A549 (cell line): Measurements from ENCODE around the gene SLC7A8. TPM values are rescaled to one million over a fixed set of nuclear protein-coding genes. Genes with fewer than 3 reads are reported as not detected.

Experiments used
- ATAC-seq, 2 experiments: fragments of 200-7000 bp in 1 of 2; fragments of >200 bp in 1 of 2; cut with Nextera tagmentation in 1 of 2; cut with Tn5 transposase in 1 of 2; 3 replicates each; pipeline versions ENCODE4 v1.8.0 to v1.9.1; 2018 to 2020; ENCODE audit warnings: mild to moderate bottlenecking in 1 of 2, moderate library complexity in 1 of 2
- CTCF ChIA-PET: fragments of 300-600 bp; sonication (Branson Sonifier 250); formaldehyde crosslinking; extraction: SDS; loops from one replicate; lab custom pipeline; 2021; ENCODE audit warnings: antibody characterized with exemption, inconsistent platforms; lab: Yijun Ruan, JAX
- POLR2A ChIA-PET: fragments of 350-600 bp; formaldehyde crosslinking; extraction: SDS; loops from one replicate; lab custom pipeline; 2021; ENCODE audit warnings: antibody characterized with exemption, inconsistent platforms; lab: Yijun Ruan, JAX
- DNase-seq, 2 experiments: peaks; one replicate each; pipeline versions ENCODE4 v3.0.0 to v3.0.0-alpha.2; 2011 to 2016; ENCODE audit warnings: low read depth in 1 of 2, low spot score in 1 of 2
- FAIRE-seq: peaks from 2 replicates; lab custom pipeline; 2011; peaks lifted over from hg19 to GRCh38; lab: Jason Lieb, UNC
- H3K27ac ChIP-seq, 2 experiments: fragments of >200 bp; sonication (Bioruptor Twin); formaldehyde crosslinking; 3 replicates each; pipeline ENCODE4 v1.5.1; 2016 to 2017
- H3K4me1 ChIP-seq: fragments of >200 bp; sonication (Bioruptor Twin); formaldehyde crosslinking; 3 replicates; pipeline ENCODE4 v1.6.1; 2016
- H3K4me2 ChIP-seq: fragments of >200 bp; sonication (Bioruptor Twin); formaldehyde crosslinking; 3 replicates; pipeline ENCODE4 v1.6.1; 2016
- H3K4me3 ChIP-seq: fragments of >200 bp; sonication (Bioruptor Twin); formaldehyde crosslinking; 3 replicates; pipeline ENCODE4 v1.5.1; 2016
- H3K9me3 ChIP-seq: fragments of >200 bp; sonication (Bioruptor Twin); formaldehyde crosslinking; 3 replicates; pipeline ENCODE4 v1.6.1; 2016
- BHLHE40 ChIP-seq: IDR thresholded peaks from 2 replicates; pipeline ENCODE4 v1.6.1; 2012; ENCODE audit warnings: low read depth, low read length, inconsistent platforms
- CHD2 ChIP-seq: fragments of 150-350 bp; IDR thresholded peaks from 2 replicates; pipeline ENCODE4 v1.6.1; 2014; ENCODE audit warnings: low read length; ENCODE audit not compliant: partially characterized antibody
- EHF ChIP-seq: fragments of 250-450 bp; sonication (Bioruptor Pico); IDR thresholded peaks from 2 replicates; pipeline ENCODE4 v1.5.0; 2020; ENCODE audit warnings: mild to moderate bottlenecking
- EP300 ChIP-seq, 2 experiments: fragments of >200 bp; sonication (Bioruptor Twin); formaldehyde crosslinking; IDR thresholded peaks; 2 replicates in 1 of 2; 3 replicates in 1 of 2; pipeline ENCODE4 v1.6.1; 2016 to 2017
- ESRRA ChIP-seq: fragments of 150-350 bp; IDR thresholded peaks from 2 replicates; pipeline ENCODE4 v1.6.1; 2014; ENCODE audit warnings: mild to moderate bottlenecking, low read length, borderline replicate concordance
- FOSB ChIP-seq: fragments of 250-450 bp; sonication (Bioruptor Pico); IDR thresholded peaks from 2 replicates; pipeline ENCODE4 v1.5.0; 2020; ENCODE audit warnings: mild to moderate bottlenecking, moderate library complexity
- FOXS1 ChIP-seq: fragments of 250-450 bp; sonication (Bioruptor Pico); IDR thresholded peaks from 2 replicates; pipeline ENCODE4 v1.5.0; 2020; ENCODE audit warnings: mild to moderate bottlenecking, moderate library complexity
- HDAC2 ChIP-seq: fragments of 200-600 bp; sonication (generic); IDR thresholded peaks from 2 replicates; pipeline ENCODE4 v1.6.1; 2016
- HOXA7 ChIP-seq: fragments of 250-450 bp; sonication (Bioruptor Pico); IDR thresholded peaks from 2 replicates; pipeline ENCODE4 v1.5.0; 2020; ENCODE audit warnings: mild to moderate bottlenecking, moderate library complexity
- MAFK ChIP-seq: fragments of 450-650 bp; IDR thresholded peaks from 2 replicates; pipeline ENCODE4 v1.6.1; 2014; ENCODE audit not compliant: partially characterized antibody
- MAZ ChIP-seq: fragments of 150-350 bp; IDR thresholded peaks from 2 replicates; pipeline ENCODE4 v1.6.1; 2014; ENCODE audit warnings: antibody characterized with exemption, low read depth, low read length, borderline replicate concordance
- MYC ChIP-seq: IDR thresholded peaks from 2 replicates; pipeline ENCODE4 v1.6.1; 2012; ENCODE audit warnings: mild to moderate bottlenecking, inconsistent platforms, low read length, improper control_type of control experiment, borderline replicate concordance
- NR3C1 ChIP-seq: fragments of >200 bp; sonication (Bioruptor Twin); formaldehyde crosslinking; IDR thresholded peaks from 3 replicates; pipeline ENCODE4 v1.6.1; 2017
- POLR2A ChIP-seq: IDR thresholded peaks from 2 replicates; pipeline ENCODE4 v1.6.1; 2012; ENCODE audit warnings: mild to moderate bottlenecking, low read length
- POLR2AphosphoS2 ChIP-seq: conservative IDR thresholded peaks from 2 replicates; pipeline ENCODE4 v1.6.1; 2012; ENCODE audit warnings: low read length, improper control_type of control experiment, inconsistent platforms
- RAD21 ChIP-seq, 2 experiments: fragments of >200 bp in 1 of 2; sonication (Bioruptor Twin) in 1 of 2; formaldehyde crosslinking in 1 of 2; IDR thresholded peaks in 1 of 2; conservative IDR thresholded peaks in 1 of 2; 2 replicates in 1 of 2; 3 replicates in 1 of 2; pipeline ENCODE4 v1.6.1; 2012 to 2018; ENCODE audit warnings: inconsistent platforms in 1 of 2
- SMC3 ChIP-seq: fragments of >200 bp; sonication (Bioruptor Twin); formaldehyde crosslinking; IDR thresholded peaks from 3 replicates; pipeline ENCODE4 v1.6.1; 2018; ENCODE audit warnings: inconsistent platforms
- ZC3H11A ChIP-seq: fragments of 450-650 bp; IDR thresholded peaks from 2 replicates; pipeline ENCODE4 v1.6.1; 2014; ENCODE audit warnings: antibody characterized with exemption, mild to moderate bottlenecking
- ZFP36 ChIP-seq: fragments of 450-650 bp; IDR thresholded peaks from 2 replicates; pipeline ENCODE4 v1.6.1; 2014; ENCODE audit warnings: borderline replicate concordance; ENCODE audit not compliant: partially characterized antibody
- WGBS: methylation state at CpG from one replicate; pipeline ENCODE4 v1.1.6; 2017; ENCODE audit errors: missing lambda C conversion rate; 5-methylcytosine and 5-hydroxymethylcytosine counted together
- polyA plus RNA-seq, 4 experiments: library from polyadenylated mRNA; depleted of rRNA in 3 of 4; stranded (reverse); fragments of >200 nt; fragmentation: RNase III in 1 of 4; extraction: RNeasy Plus Mini Kit Qiagen cat#74134 plus additional on column Dnase treatment in 1 of 4; gene quantifications; 2 replicates in 3 of 4; 3 replicates in 1 of 4; pipeline ENCODE4 v1.2.3, GENCODE V29; 2011 to 2017
- TF ChIP-seq, protein P1 (sequence below): fragments of 250-450 bp; sonication (Bioruptor Pico); IDR thresholded peaks from 2 replicates; pipeline ENCODE4 v1.5.0; 2021; ENCODE audit warnings: mild to moderate bottlenecking, moderate library complexity, borderline replicate concordance
- TF ChIP-seq, protein P2 (sequence below): IDR thresholded peaks from 2 replicates; pipeline ENCODE4 v1.6.1; 2012; ENCODE audit warnings: low read depth, borderline replicate concordance
- TF ChIP-seq, protein P3 (sequence below): fragments of >200 bp; sonication (Bioruptor Twin); formaldehyde crosslinking; IDR thresholded peaks from 3 replicates; pipeline ENCODE4 v1.5.1; 2016
- TF ChIP-seq, protein P4 (sequence below): fragments of 250-450 bp; sonication (Bioruptor Pico); IDR thresholded peaks from 2 replicates; pipeline ENCODE4 v1.5.0; 2020; ENCODE audit warnings: low read depth, mild to moderate bottlenecking, moderate library complexity
- TF ChIP-seq, protein P5 (sequence below): IDR thresholded peaks from 2 replicates; pipeline ENCODE4 v1.6.1; 2012

Gene SLC7A8
- polyA plus RNA-seq, 2 of the 4 experiments (the other 2 are of a cell fraction) = 0.28 to 0.35 TPM

DNA sequence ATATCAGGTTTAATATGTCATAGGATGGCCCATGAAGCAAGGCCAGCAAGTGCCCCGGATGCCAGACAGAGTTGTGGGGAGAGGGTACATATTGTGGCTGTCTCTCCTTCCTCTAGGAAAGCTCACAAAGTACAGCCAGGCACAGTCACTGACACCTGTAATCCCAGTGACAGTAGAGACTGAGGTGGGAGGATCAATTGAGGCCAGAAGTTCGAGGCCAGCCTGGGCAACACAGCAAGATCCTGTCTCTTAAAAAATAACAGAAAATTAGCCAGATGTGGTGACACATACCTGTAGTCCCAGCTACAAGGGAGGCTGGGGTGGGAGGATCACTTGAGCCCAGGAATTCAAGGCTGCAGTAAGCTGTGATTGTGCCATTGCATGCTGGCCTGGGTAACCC, 32.1 kb downstream of the SLC7A8 start:
- Histone ChIP-seq H3K4me3 (no peak overlapping the region), H3K9me3 (no peaks in the 10 kb centered on the region), H3K27ac (no peak overlapping the region), H3K4me2 (no peak overlapping the region), H3K4me1 (peaks cover 22% of the 10 kb centered on the region)
- 41% methylated on average over 2 of the region's 2 CpGs for WGBS
- no peak for FAIRE-seq
- TF ChIP-seq MYC (no peak), RAD21 (conservative IDR thresholded peaks at IDR 0.05 in 1 of 2, IDR thresholded peaks at IDR 0.05 in 1 of 2) (no peak), BHLHE40 (no peak), ESRRA (no peak), SMC3 (no peak)
- TF ChIP-seq, protein P1, sequence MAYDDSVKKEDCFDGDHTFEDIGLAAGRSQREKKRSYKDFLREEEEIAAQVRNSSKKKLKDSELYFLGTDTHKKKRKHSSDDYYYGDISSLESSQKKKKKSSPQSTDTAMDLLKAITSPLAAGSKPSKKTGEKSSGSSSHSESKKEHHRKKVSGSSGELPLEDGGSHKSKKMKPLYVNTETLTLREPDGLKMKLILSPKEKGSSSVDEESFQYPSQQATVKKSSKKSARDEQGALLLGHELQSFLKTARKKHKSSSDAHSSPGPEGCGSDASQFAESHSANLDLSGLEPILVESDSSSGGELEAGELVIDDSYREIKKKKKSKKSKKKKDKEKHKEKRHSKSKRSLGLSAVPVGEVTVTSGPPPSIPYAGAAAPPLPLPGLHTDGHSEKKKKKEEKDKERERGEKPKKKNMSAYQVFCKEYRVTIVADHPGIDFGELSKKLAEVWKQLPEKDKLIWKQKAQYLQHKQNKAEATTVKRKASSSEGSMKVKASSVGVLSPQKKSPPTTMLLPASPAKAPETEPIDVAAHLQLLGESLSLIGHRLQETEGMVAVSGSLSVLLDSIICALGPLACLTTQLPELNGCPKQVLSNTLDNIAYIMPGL (CRISPR knock-in tag) = no peak
- TF ChIP-seq, protein P2, sequence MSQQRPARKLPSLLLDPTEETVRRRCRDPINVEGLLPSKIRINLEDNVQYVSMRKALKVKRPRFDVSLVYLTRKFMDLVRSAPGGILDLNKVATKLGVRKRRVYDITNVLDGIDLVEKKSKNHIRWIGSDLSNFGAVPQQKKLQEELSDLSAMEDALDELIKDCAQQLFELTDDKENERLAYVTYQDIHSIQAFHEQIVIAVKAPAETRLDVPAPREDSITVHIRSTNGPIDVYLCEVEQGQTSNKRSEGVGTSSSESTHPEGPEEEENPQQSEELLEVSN = no peak
- no peak for DNase-seq
- ChIA-PET POLR2A (interaction anchor here (0.6 kb wide), 1 partner anchor 1674 kb away, joined by 3 read pairs; no protein-coding TSS in a partner anchor), CTCF (interaction anchor here (0.9 to 11.0 kb wide), 5 partner anchors 16 to 36 kb away, joined by 3 to 75 read pairs (median 13); partner anchors contain the start of gene SLC7A8)
- ATAC-seq = no peak

DNA sequence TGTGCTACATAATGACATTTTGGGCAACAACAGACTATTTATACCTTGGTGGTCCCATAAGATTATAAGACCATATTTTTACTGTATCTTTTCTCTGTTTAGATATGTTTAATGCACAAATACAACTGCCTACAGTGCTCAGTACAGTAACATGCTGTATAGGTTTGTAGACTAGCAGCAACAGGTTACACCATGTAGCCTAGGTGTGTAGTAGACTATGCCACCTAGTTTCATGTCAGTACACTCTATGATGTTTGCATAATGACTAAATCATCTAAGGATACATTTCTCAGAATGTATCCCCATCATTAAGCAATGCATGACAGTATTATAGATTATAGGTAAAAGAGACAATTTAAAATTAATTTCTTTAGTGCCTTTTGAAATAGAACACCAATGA, 33.7 kb downstream of the SLC7A8 start:
- Histone ChIP-seq H3K4me2 (no peak overlapping the region), H3K27ac (no peak overlapping the region; a peak in 1 of 6 replicates), H3K4me3 (no peak overlapping the region), H3K4me1 (peaks cover 28% of the 10 kb centered on the region), H3K9me3 (no peaks in the 10 kb centered on the region)
- FAIRE-seq (no peak), ATAC-seq (no peak), DNase-seq (no peak)
- no peak for TF ChIP-seq ZC3H11A
- TF ChIP-seq MAZ = no peak
- TF ChIP-seq, protein P2 = no peak
- TF ChIP-seq, protein P3, sequence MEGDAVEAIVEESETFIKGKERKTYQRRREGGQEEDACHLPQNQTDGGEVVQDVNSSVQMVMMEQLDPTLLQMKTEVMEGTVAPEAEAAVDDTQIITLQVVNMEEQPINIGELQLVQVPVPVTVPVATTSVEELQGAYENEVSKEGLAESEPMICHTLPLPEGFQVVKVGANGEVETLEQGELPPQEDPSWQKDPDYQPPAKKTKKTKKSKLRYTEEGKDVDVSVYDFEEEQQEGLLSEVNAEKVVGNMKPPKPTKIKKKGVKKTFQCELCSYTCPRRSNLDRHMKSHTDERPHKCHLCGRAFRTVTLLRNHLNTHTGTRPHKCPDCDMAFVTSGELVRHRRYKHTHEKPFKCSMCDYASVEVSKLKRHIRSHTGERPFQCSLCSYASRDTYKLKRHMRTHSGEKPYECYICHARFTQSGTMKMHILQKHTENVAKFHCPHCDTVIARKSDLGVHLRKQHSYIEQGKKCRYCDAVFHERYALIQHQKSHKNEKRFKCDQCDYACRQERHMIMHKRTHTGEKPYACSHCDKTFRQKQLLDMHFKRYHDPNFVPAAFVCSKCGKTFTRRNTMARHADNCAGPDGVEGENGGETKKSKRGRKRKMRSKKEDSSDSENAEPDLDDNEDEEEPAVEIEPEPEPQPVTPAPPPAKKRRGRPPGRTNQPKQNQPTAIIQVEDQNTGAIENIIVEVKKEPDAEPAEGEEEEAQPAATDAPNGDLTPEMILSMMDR = no peak
- CTCF ChIA-PET = interaction anchor here (3.3 to 11.0 kb wide), 3 partner anchors 15 to 37 kb away, joined by 13 to 75 read pairs (median 27); partner anchors contain the start of gene SLC7A8
- POLR2A ChIA-PET = no interaction called here

DNA sequence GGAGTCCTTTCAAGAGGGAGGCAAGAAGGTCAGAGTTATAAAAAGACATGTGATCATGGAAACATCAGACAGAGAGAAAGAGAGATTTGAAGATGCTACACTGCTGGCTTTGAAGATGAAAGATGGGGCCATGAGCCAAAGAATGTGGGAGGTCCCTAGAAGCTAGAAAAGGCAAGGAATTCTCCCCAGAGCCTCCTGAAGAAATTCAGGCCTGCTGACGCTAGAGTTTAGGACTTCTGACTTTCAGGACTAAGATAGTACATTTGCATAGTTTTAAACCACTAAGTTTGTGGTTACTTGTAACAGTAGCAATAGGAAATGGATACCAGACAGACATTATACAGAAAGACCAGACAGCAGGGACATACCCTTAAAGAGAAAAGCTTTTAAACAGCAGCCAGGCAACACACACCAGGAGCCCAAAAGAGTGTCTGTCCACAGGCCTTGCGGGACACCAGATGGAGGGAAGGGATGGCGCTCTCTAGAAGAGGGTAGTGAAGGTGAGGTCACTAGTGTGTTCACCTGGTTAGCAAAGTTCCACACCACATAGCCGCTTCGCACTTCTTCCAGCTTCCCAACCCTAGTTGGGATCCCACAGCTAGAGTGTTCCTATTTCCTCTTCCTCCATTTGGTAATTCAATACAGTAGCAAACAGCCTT, 34.7 kb downstream of the SLC7A8 start:
- Histone ChIP-seq H3K4me2 (no peak overlapping the region), H3K9me3 (no peaks in the 10 kb centered on the region), H3K27ac (no peak overlapping the region; a peak in 1 of 6 replicates), H3K4me3 (no peak overlapping the region), H3K4me1 (peaks cover 28% of the 10 kb centered on the region)
- no peak for ATAC-seq
- CTCF ChIA-PET = interaction anchor here (1.0 to 11.0 kb wide), 4 partner anchors 14 to 38 kb away, joined by 3 to 75 read pairs (median 20); partner anchors contain the start of gene SLC7A8
- TF ChIP-seq, protein P4, sequence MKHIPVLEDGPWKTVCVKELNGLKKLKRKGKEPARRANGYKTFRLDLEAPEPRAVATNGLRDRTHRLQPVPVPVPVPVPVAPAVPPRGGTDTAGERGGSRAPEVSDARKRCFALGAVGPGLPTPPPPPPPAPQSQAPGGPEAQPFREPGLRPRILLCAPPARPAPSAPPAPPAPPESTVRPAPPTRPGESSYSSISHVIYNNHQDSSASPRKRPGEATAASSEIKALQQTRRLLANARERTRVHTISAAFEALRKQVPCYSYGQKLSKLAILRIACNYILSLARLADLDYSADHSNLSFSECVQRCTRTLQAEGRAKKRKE (CRISPR knock-in tag) = no peak
- TF ChIP-seq HOXA7 (no peak), ZFP36 (no peak), FOXS1 (CRISPR knock-in tag) (no peak), MAZ (no peak), NR3C1 (no peak), EP300 (IDR thresholded peaks at IDR 0.05) (no peak), POLR2A (no peak), POLR2AphosphoS2 (no peak), MYC (no peak), FOSB (CRISPR knock-in tag) (no peak), CHD2 (no peak), ZC3H11A (no peak), SMC3 (no peak), EHF (CRISPR knock-in tag) (no peak), MAFK (no peak), HDAC2 (no peak), RAD21 (conservative IDR thresholded peaks at IDR 0.05 in 1 of 2, IDR thresholded peaks at IDR 0.05 in 1 of 2) (no peak)
- TF ChIP-seq, protein P5, sequence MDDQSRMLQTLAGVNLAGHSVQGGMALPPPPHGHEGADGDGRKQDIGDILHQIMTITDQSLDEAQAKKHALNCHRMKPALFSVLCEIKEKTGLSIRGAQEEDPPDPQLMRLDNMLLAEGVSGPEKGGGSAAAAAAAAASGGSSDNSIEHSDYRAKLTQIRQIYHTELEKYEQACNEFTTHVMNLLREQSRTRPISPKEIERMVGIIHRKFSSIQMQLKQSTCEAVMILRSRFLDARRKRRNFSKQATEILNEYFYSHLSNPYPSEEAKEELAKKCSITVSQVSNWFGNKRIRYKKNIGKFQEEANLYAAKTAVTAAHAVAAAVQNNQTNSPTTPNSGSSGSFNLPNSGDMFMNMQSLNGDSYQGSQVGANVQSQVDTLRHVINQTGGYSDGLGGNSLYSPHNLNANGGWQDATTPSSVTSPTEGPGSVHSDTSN = no peak
- no peak for DNase-seq
- FAIRE-seq = no peak
- POLR2A ChIA-PET = no interaction called here
- WGBS = 88% methylated on average over 5 of the region's 5 CpGs
